ENCODE measurements around the gene GOLGA3.
"Not testable (repeated sequence)": the region's sequence is repeated elsewhere in the genome, so short reads cannot be mapped to it uniquely, and the experiment has no call there.

GOLGA3 gene

DNA sequence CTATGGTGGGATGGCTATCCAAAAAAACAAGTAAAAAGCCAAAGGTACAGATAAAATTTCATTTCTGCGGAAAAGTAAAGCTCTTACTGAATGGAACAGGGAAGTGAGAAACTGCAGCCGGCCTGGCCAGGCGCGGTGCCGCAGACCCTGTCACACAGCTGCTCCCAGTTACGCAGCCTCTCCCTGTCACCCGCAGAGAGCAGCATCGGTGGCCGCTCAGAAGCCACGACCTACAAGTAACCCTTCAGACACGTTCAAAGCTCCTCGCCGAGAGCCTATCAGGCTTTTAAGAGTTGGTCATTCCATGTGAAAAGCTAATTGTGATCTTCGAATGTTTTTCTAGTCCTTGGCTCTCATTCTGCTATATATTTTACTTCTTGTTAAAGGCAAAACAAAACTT lies 56.1 kb downstream of the GOLGA3 start:
- H3K36me3 ChIP-seq (ENCODE audit: control insufficient read depth, insufficient read depth, low read length), result peaks cover 59% of the 10 kb centered on the region
- no peaks in the 10 kb centered on the region for H3K27me3 ChIP-seq (ENCODE audit: control insufficient read depth, insufficient read depth, low read length)
- H3K4me3 ChIP-seq (ENCODE audit: low read depth, low read length), result no peak overlapping the region
- no peaks in the 10 kb centered on the region for H3K4me1 ChIP-seq (ENCODE audit: control insufficient read depth, insufficient read depth, low read length)
- H3K9ac ChIP-seq (ENCODE audit: low read depth, low read length), result no peak overlapping the region
- no peaks in the 10 kb centered on the region for H3K9me3 ChIP-seq (ENCODE audit: control insufficient read depth, insufficient read depth, low read length)

- Histone ChIP-seq H3K4me1 (ENCODE audit: control insufficient read depth, insufficient read depth, low read length) (no peaks in the 10 kb centered on the region), H3K9ac (ENCODE audit: low read depth, low read length) (no peak overlapping the region), H3K36me3 (ENCODE audit: control insufficient read depth, insufficient read depth, low read length) (peaks cover 51% of the 10 kb centered on the region), H3K9me3 (ENCODE audit: control insufficient read depth, insufficient read depth, low read length) (no peaks in the 10 kb centered on the region), H3K4me3 (ENCODE audit: low read depth, low read length) (no peak overlapping the region), H3K27me3 (ENCODE audit: control insufficient read depth, insufficient read depth, low read length) (no peaks in the 10 kb centered on the region)
These were observed 57.4 kb downstream of the GOLGA3 start for GRCh38 chr12:132771126-132771838.

- H3K9me3 ChIP-seq (ENCODE audit: control insufficient read depth, insufficient read depth, low read length), result no peaks in the 10 kb centered on the region
- no peak overlapping the region for H3K9ac ChIP-seq (ENCODE audit: low read depth, low read length)
- no peaks in the 10 kb centered on the region for H3K4me1 ChIP-seq (ENCODE audit: control insufficient read depth, insufficient read depth, low read length)
- H3K27me3 ChIP-seq (ENCODE audit: control insufficient read depth, insufficient read depth, low read length), result no peaks in the 10 kb centered on the region
- peaks cover 12% of the 10 kb centered on the region for H3K36me3 ChIP-seq (ENCODE audit: control insufficient read depth, insufficient read depth, low read length)
- no peak overlapping the region for H3K4me3 ChIP-seq (ENCODE audit: low read depth, low read length)
These were observed 62.1 kb downstream of the GOLGA3 start for GRCh38 chr12:132766380-132767085.

DNA sequence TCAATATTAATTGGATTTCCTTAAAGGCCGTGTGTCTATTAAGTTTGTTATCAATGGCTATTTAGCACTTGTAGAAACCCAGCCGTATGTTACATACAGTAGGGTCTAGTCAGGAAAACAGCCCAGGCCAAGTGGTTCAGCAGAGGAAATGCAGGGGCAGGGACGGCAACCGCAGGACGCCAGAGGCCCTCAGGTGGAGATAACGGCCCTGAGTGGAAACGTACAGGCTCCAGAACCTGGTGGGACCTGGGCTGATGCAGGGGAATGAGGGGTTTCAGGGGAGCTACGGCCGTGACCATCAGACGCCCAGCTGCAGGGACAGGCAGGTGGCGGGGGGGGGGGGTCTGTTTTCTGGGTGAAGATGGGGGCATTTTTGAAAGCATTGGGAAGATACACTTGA lies 63.3 kb downstream of the GOLGA3 start:
- Histone ChIP-seq H3K9ac (ENCODE audit: low read depth, low read length) (no peak overlapping the region), H3K4me1 (ENCODE audit: control insufficient read depth, insufficient read depth, low read length) (no peaks in the 10 kb centered on the region), H3K9me3 (ENCODE audit: control insufficient read depth, insufficient read depth, low read length) (no peaks in the 10 kb centered on the region), H3K36me3 (ENCODE audit: control insufficient read depth, insufficient read depth, low read length) (peaks cover 6% of the 10 kb centered on the region), H3K27me3 (ENCODE audit: control insufficient read depth, insufficient read depth, low read length) (no peaks in the 10 kb centered on the region), H3K4me3 (ENCODE audit: low read depth, low read length) (no peak overlapping the region)

DNA sequence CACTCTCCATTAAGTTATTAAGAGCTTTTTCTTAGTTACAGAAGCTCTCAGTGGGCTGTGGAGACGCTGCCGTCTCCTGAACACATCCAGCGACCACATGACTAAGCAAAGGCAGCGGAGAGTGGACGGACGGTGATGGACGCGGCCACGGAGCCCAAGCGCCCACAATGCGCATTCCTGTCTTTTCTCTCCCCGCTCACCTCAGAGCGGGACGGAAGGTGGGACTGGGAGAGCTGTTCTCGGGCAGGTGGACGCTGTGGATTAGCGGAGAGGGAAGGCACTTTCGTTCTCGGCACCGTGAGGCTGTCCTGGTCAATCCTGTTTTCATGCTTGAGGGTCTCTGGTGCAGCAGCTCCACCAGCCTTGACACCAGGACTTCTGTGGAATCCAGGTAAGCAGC lies 64.4 kb downstream of the GOLGA3 start:
- no peaks in the 10 kb centered on the region for H3K27me3 ChIP-seq (ENCODE audit: control insufficient read depth, insufficient read depth, low read length)
- H3K9ac ChIP-seq (ENCODE audit: low read depth, low read length), result no peak overlapping the region
- peaks cover 5% of the 10 kb centered on the region for H3K36me3 ChIP-seq (ENCODE audit: control insufficient read depth, insufficient read depth, low read length)
- no peak overlapping the region for H3K4me3 ChIP-seq (ENCODE audit: low read depth, low read length)
- no peaks in the 10 kb centered on the region for H3K9me3 ChIP-seq (ENCODE audit: control insufficient read depth, insufficient read depth, low read length)
- H3K4me1 ChIP-seq (ENCODE audit: control insufficient read depth, insufficient read depth, low read length), result no peaks in the 10 kb centered on the region

GRCh38 chr12:132761921-132762583 lies 66.6 kb downstream of the GOLGA3 start:
- no peaks in the 10 kb centered on the region for H3K4me1 ChIP-seq (ENCODE audit: control insufficient read depth, insufficient read depth, low read length)
- H3K36me3 ChIP-seq (ENCODE audit: control insufficient read depth, insufficient read depth, low read length), result peaks cover 7% of the 10 kb centered on the region
- H3K9ac ChIP-seq (ENCODE audit: low read depth, low read length), result peak overlapping the region; percentile 85
- peak overlapping the region; percentile 65 for H3K4me3 ChIP-seq (ENCODE audit: low read depth, low read length)
- H3K27me3 ChIP-seq (ENCODE audit: control insufficient read depth, insufficient read depth, low read length), result no peaks in the 10 kb centered on the region
- H3K9me3 ChIP-seq (ENCODE audit: control insufficient read depth, insufficient read depth, low read length), result no peaks in the 10 kb centered on the region

- Histone ChIP-seq H3K27me3 (ENCODE audit: control insufficient read depth, insufficient read depth, low read length) (no peaks in the 10 kb centered on the region), H3K9ac (ENCODE audit: low read depth, low read length) (peak within 1 kb of the TSS; percentile 88), H3K36me3 (ENCODE audit: control insufficient read depth, insufficient read depth, low read length) (peaks cover 5% of the 10 kb centered on the region), H3K9me3 (ENCODE audit: control insufficient read depth, insufficient read depth, low read length) (no peaks in the 10 kb centered on the region), H3K4me1 (ENCODE audit: control insufficient read depth, insufficient read depth, low read length) (no peaks in the 10 kb centered on the region), H3K4me3 (ENCODE audit: low read depth, low read length) (peak within 1 kb of the TSS; percentile 87)
These were observed 67.4 kb downstream of the GOLGA3 start, which contains the start of gene ANKLE2 for GRCh38 chr12:132761032-132761920. ANKLE2 (minus strand) TSS chr12:132761832; CDS start chr12:132761798, 34 bp downstream.

DNA sequence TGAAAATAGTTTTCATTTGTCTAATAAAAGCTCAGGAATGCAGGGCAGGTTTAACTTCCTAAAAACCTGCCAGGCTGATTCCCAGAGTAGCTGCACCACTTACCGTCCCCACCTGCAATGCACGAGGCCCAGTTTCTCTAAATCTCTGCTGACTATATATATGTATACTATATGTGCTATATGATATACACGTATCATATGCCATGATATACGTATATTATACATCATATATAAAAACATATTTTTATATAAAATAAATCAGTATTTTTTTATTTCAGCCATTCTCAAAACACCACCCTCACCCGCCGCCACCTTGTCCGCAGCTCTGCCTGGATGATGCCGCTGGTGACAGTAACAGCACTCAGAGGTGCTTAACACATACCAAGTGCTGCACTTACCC lies 69.3 kb downstream of the GOLGA3 start:
- H3K27me3 ChIP-seq (ENCODE audit: control insufficient read depth, insufficient read depth, low read length), result no peaks in the 10 kb centered on the region
- no peak overlapping the region for H3K9ac ChIP-seq (ENCODE audit: low read depth, low read length)
- H3K4me1 ChIP-seq (ENCODE audit: control insufficient read depth, insufficient read depth, low read length), result no peaks in the 10 kb centered on the region
- H3K4me3 ChIP-seq (ENCODE audit: low read depth, low read length), result no peak overlapping the region
- no peaks in the 10 kb centered on the region for H3K9me3 ChIP-seq (ENCODE audit: control insufficient read depth, insufficient read depth, low read length)
- peaks cover 10% of the 10 kb centered on the region for H3K36me3 ChIP-seq (ENCODE audit: control insufficient read depth, insufficient read depth, low read length)

GRCh38 chr12:132758825-132759224 lies 69.8 kb downstream of the GOLGA3 start:
- H3K27me3 ChIP-seq (ENCODE audit: control insufficient read depth, insufficient read depth, low read length); H3K9ac ChIP-seq (ENCODE audit: low read depth, low read length); H3K9me3 ChIP-seq (ENCODE audit: control insufficient read depth, insufficient read depth, low read length); H3K4me3 ChIP-seq (ENCODE audit: low read depth, low read length); H3K4me1 ChIP-seq (ENCODE audit: control insufficient read depth, insufficient read depth, low read length): not testable (repeated sequence)
- H3K36me3 ChIP-seq (ENCODE audit: control insufficient read depth, insufficient read depth, low read length), result peaks cover 11% of the 10 kb centered on the region

DNA sequence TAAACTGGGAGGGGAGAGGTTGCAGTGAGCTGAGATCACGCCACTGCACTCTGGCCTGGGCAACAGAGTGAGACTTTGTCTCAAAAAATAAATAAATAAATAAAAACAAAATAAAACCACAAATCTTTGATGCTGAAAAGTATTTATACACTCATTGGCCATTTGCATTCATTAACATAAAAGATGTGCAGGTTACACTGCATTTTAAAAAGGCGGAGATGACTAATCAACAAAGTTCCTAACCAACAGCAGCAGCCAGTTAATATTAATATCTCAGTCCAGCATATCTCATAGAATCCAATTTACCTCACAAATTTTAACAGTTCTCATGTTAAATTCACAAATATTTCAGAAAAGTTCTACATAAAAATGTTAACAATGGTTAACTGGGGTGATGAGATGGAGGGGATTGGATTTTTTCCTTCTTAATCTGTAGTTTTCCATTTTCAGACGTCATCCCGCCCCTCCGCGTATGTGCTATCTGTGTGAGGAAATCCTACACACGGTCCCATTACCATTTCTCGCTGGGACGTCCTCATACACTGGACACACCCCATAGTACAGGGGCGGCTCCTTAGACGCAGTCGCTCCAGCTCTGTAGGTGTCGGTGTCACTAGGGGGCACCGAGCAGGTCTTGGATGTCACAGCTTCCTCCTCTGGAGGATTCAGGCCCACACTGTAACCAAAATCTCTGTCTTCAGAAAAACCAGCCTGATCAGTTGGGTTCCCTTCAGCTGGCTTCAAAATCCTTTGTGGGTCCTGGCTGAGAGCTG lies 74.3 kb downstream of the GOLGA3 start:
- Histone ChIP-seq H3K36me3 (ENCODE audit: control insufficient read depth, insufficient read depth, low read length) (peaks cover 29% of the 10 kb centered on the region), H3K9me3 (ENCODE audit: control insufficient read depth, insufficient read depth, low read length) (no peaks in the 10 kb centered on the region), H3K9ac (ENCODE audit: low read depth, low read length) (no peak overlapping the region), H3K4me1 (ENCODE audit: control insufficient read depth, insufficient read depth, low read length) (no peaks in the 10 kb centered on the region), H3K4me3 (ENCODE audit: low read depth, low read length) (no peak overlapping the region), H3K27me3 (ENCODE audit: control insufficient read depth, insufficient read depth, low read length) (no peaks in the 10 kb centered on the region)

- H3K27me3 ChIP-seq (ENCODE audit: control insufficient read depth, insufficient read depth, low read length); H3K9ac ChIP-seq (ENCODE audit: low read depth, low read length); H3K4me1 ChIP-seq (ENCODE audit: control insufficient read depth, insufficient read depth, low read length); H3K9me3 ChIP-seq (ENCODE audit: control insufficient read depth, insufficient read depth, low read length); H3K4me3 ChIP-seq (ENCODE audit: low read depth, low read length): not testable (repeated sequence)
- peaks cover 33% of the 10 kb centered on the region for H3K36me3 ChIP-seq (ENCODE audit: control insufficient read depth, insufficient read depth, low read length)
These were observed 75.0 kb downstream of the GOLGA3 start for GRCh38 chr12:132753670-132754069.

Measured in iPS-15b (cell line).